Loucy (cell line): ENCODE results near the gene LRG1.

Source experiments
- H2AFZ ChIP-seq: fragments of 200-600 bp; sonication (generic); 2 replicates; pipeline ENCODE4 v1.6.0; 2016; ENCODE audit warnings: antibody characterized with exemption, mild to moderate bottlenecking, low read length, moderate library complexity
- H3F3A ChIP-seq: fragments of 200-600 bp; 2 replicates; pipeline ENCODE4 v1.6.0; 2016; ENCODE audit warnings: antibody characterized with exemption, low read depth, mild to moderate bottlenecking
- H3K27me3 ChIP-seq: fragments of 200-600 bp; sonication (generic); 2 replicates; pipeline ENCODE4 v1.6.1; 2014; ENCODE audit warnings: low read length, mild to moderate bottlenecking; ENCODE audit not compliant: insufficient read depth, poor library complexity, severe bottlenecking
- H3K36me3 ChIP-seq: fragments of 200-600 bp; sonication (generic); 2 replicates; pipeline ENCODE4 v1.6.1; 2016; ENCODE audit warnings: low read length; ENCODE audit not compliant: insufficient read depth
- H3K4me1 ChIP-seq: fragments of 200-600 bp; sonication (generic); 2 replicates; pipeline ENCODE4 v1.5.1; 2014; ENCODE audit warnings: low read length, mild to moderate bottlenecking; ENCODE audit not compliant: insufficient read depth, poor library complexity, severe bottlenecking
- H3K4me2 ChIP-seq: fragments of 200-600 bp; sonication (generic); 2 replicates; pipeline ENCODE4 v1.6.0; 2014; ENCODE audit warnings: antibody characterized with exemption, low read length, low read depth, mild to moderate bottlenecking; ENCODE audit not compliant: poor library complexity, severe bottlenecking
- H3K4me3 ChIP-seq: fragments of 200-600 bp; sonication (generic); 2 replicates; pipeline ENCODE4 v1.5.1; 2014; ENCODE audit warnings: low read length, mild to moderate bottlenecking, mixed read lengths; ENCODE audit not compliant: poor library complexity, severe bottlenecking
- H3K79me2 ChIP-seq: fragments of 200-600 bp; sonication (generic); 2 replicates; pipeline ENCODE4 v1.6.1; 2014; ENCODE audit warnings: low read length; ENCODE audit not compliant: insufficient read depth
- H3K9ac ChIP-seq: fragments of 200-600 bp; sonication (generic); 2 replicates; pipeline ENCODE4 v1.6.0; 2014; ENCODE audit warnings: mild to moderate bottlenecking, low read depth, low read length, moderate library complexity; ENCODE audit not compliant: poor library complexity, severe bottlenecking
- H3K9me2 ChIP-seq: fragments of 200-600 bp; sonication (generic); replicated peaks from 2 replicates; pipeline ENCODE4 v1.6.1; 2016; ENCODE audit warnings: low read depth, low read length, mixed read lengths
- H3K9me3 ChIP-seq: fragments of 200-600 bp; sonication (generic); 2 replicates; pipeline ENCODE4 v1.6.1; 2014; ENCODE audit warnings: mild to moderate bottlenecking, antibody characterized with exemption, low read length, low read depth; ENCODE audit not compliant: insufficient read depth
- H4K20me1 ChIP-seq: fragments of 200-600 bp; sonication (generic); 2 replicates; pipeline ENCODE4 v1.6.0; 2014; ENCODE audit warnings: antibody characterized with exemption, low read length, mild to moderate bottlenecking; ENCODE audit not compliant: insufficient read depth, poor library complexity, severe bottlenecking
- EZH2phosphoT487 ChIP-seq: fragments of 200-600 bp; IDR thresholded peaks from 2 replicates; pipeline ENCODE4 v1.6.1; 2018; ENCODE audit warnings: antibody characterized with exemption, mild to moderate bottlenecking, moderate library complexity, borderline replicate concordance
- TF ChIP-seq, protein P1 (sequence below): fragments of 200-600 bp; sonication (generic); conservative IDR thresholded peaks from 2 replicates; pipeline ENCODE4 v1.5.1; 2014; ENCODE audit warnings: mild to moderate bottlenecking, antibody characterized with exemption, low read length

LRG1 gene

DNA sequence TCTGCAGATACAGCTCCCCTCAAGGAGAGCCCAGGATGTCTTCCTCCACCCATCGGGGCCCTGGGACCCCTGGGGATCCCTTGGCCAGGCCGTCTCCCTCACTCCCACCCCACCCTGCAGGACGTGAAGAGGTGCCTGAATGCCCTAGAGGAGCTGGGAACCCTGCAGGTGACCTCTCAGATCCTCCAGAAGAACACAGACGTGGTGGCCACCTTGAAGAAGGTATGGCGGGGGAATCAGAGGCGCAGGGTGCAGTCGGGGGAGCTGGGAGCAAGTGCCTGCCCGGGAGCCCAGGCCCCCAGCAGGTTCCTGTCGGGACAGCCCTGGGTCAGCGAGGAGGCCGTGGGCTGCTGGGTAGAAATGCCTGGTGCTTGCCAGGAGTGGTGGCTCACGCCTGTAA is 41.1 kb downstream of the LRG1 start:
- no peaks in the 10 kb centered on the region for H4K20me1 ChIP-seq

DNA sequence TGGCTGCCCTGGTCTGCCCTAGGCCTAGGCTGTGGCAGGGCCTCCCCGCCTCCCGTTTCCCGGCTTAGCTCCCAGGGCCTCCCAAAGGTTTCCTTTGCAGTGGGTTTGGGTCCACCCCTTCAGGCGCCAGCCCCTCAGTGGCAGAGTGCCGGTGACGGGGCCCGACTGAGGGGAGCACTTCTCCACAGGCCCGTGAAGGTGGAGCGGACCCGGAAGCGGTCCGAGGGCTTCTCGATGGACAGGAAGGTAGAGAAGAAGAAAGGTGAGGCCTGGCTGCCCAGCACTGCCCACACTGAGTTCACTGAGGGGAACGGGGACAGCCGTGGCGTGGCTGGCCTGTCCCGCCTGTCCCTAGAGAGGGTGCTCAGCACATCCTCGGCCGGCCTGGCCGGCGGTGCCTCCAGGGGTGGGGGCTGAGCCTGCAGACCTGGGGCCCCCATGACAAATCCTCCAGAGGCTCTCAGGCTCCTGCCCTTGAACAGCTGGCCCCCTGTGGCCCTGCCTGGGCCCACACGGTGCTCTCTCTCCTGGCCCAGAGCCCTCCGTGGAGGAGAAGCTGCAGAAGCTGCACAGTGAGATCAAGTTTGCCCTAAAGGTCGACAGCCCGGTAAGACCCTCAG is 42.0 kb downstream of the LRG1 start:
- H3K9ac ChIP-seq = no peak overlapping the region

More for the DNA sequence above, 41.1 kb downstream of the LRG1 start:
- Histone ChIP-seq H3K27me3 (no peaks in the 10 kb centered on the region), H2AFZ (no peak overlapping the region), H3K9me3 (no peaks in the 10 kb centered on the region), H3K79me2 (no peaks in the 10 kb centered on the region), H3K4me1 (no peaks in the 10 kb centered on the region), H3K9me2 (no peaks in the 10 kb centered on the region), H3K4me3 (no peak overlapping the region), H3K9ac (no peak overlapping the region), H3K36me3 (peaks cover 40% of the 10 kb centered on the region; the same call in 1 of the 2 replicates), H3F3A (no peaks in the 10 kb centered on the region), H3K4me2 (no peak overlapping the region)
- TF ChIP-seq, protein P1, sequence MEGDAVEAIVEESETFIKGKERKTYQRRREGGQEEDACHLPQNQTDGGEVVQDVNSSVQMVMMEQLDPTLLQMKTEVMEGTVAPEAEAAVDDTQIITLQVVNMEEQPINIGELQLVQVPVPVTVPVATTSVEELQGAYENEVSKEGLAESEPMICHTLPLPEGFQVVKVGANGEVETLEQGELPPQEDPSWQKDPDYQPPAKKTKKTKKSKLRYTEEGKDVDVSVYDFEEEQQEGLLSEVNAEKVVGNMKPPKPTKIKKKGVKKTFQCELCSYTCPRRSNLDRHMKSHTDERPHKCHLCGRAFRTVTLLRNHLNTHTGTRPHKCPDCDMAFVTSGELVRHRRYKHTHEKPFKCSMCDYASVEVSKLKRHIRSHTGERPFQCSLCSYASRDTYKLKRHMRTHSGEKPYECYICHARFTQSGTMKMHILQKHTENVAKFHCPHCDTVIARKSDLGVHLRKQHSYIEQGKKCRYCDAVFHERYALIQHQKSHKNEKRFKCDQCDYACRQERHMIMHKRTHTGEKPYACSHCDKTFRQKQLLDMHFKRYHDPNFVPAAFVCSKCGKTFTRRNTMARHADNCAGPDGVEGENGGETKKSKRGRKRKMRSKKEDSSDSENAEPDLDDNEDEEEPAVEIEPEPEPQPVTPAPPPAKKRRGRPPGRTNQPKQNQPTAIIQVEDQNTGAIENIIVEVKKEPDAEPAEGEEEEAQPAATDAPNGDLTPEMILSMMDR = no peak
- TF ChIP-seq EZH2phosphoT487 = no peak

DNA sequence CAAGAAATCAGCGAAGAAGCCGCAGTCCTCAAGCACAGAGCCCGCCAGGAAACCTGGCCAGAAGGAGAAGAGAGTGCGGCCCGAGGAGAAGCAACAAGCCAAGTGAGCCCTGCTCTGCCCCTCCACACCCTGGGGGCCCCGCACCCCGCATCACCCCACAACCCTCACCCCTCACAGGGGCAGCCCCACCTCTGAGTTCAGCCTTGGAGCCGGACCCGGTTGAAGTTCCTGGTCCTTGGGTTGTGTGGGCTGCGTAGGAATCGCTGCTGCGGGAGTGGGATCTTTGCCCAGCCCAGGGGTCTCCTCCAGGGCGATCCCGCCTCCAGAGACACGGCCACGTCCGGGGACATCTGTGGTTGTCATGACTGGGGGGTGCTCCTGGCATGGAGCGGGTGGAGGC is 43.5 kb downstream of the LRG1 start:
- peaks cover 54% of the 10 kb centered on the region; the same call in 1 of the 2 replicates for H3K36me3 ChIP-seq

More for the DNA sequence above, 42.0 kb downstream of the LRG1 start:
- H2AFZ ChIP-seq = no peak overlapping the region
- no peaks in the 10 kb centered on the region for H3F3A ChIP-seq
- no peaks in the 10 kb centered on the region for H4K20me1 ChIP-seq
- no peaks in the 10 kb centered on the region for H3K9me2 ChIP-seq
- H3K79me2 ChIP-seq = no peaks in the 10 kb centered on the region
- no peak for TF ChIP-seq EZH2phosphoT487
- TF ChIP-seq, protein P1 = no peak
- no peaks in the 10 kb centered on the region for H3K9me3 ChIP-seq
- peaks cover 47% of the 10 kb centered on the region; the same call in 1 of the 2 replicates for H3K36me3 ChIP-seq
- H3K4me2 ChIP-seq = no peak overlapping the region
- no peak overlapping the region for H3K4me3 ChIP-seq
- H3K4me1 ChIP-seq = no peaks in the 10 kb centered on the region
- H3K27me3 ChIP-seq = no peaks in the 10 kb centered on the region

More for the DNA sequence above, 43.5 kb downstream of the LRG1 start:
- H3K4me2 ChIP-seq = no peak overlapping the region
- no peaks in the 10 kb centered on the region for H3K9me2 ChIP-seq
- no peaks in the 10 kb centered on the region for H4K20me1 ChIP-seq
- no peak overlapping the region for H3K4me3 ChIP-seq
- TF ChIP-seq EZH2phosphoT487 = no peak
- TF ChIP-seq, protein P1 = no peak
- H2AFZ ChIP-seq = no peak overlapping the region
- H3K79me2 ChIP-seq = no peaks in the 10 kb centered on the region
- H3F3A ChIP-seq = no peaks in the 10 kb centered on the region
- H3K9ac ChIP-seq = no peak overlapping the region
- H3K27me3 ChIP-seq = no peaks in the 10 kb centered on the region
- no peaks in the 10 kb centered on the region for H3K9me3 ChIP-seq
- no peaks in the 10 kb centered on the region for H3K4me1 ChIP-seq
